ENCODE data around the gene CDK19. TPM values are rescaled to one million over a fixed set of nuclear protein-coding genes. Genes with fewer than 3 reads are reported as not detected.

The CDK19 gene
- total and polyA plus RNA-seq, 4 donors = 19.7 to 39.6 (median 29.8) TPM

DNA sequence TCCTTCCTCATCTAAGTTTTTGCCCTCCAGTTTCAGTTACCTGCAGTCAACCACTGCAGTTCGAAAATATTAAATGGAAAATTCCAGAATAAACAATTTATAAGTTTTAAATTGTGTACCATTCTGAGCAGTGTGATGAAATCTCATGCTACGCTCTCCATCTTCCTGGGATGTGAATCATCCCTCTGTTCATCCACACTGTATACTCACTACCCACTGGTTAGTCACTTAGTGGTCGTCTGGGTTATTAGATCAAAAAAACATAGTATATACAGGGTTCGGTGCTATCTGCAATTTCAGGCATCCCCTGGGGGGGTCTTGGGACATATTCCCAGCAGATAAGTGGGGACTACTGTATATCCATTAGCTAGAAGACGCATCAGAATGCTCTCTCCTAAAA lies 186.9 kb downstream of the CDK19 start:
- no peak for DNase-seq (ENCODE audit: low read depth in 4 of 6, low spot score in 6 of 6)
- Histone ChIP-seq H3K4me3 (ENCODE audit: low read depth, low read length) (no peak overlapping the region), H3K4me1 (ENCODE audit: control insufficient read depth, insufficient read depth, low read length) (no peaks in the 10 kb centered on the region), H3K9me3 (ENCODE audit: control insufficient read depth, insufficient read depth, low read length) (no peaks in the 10 kb centered on the region), H3K27me3 (ENCODE audit: control insufficient read depth, insufficient read depth, low read length) (no peaks in the 10 kb centered on the region), H3K36me3 (ENCODE audit: control insufficient read depth, insufficient read depth, low read length) (no peaks in the 10 kb centered on the region), H3K27ac (ENCODE audit: low read depth, low read length) (no peak overlapping the region)
- 80% methylated on average over 2 of the region's 5 CpGs for WGBS (ENCODE audit: insufficient coverage)

DNA sequence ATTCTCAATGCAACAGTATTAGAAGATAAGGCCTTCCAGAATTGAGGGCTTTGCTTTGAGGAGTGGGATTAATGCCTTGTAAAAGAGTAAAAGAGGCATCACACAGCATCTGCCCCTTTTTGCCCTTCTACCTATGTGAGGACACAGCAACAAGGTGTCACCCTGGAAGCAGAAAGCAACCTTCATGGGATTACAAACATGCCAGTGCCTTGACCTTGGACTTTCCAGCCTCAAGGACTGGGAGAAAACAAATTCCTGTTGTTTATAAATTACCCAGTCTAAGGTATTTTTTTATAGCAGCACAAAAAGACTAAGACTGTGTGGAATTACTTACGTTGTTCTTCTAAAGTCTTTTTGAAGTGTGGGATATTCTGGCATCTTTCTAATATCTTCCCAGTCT lies 188.8 kb downstream of the CDK19 start:
- DNase-seq (ENCODE audit: low read depth in 4 of 6, low spot score in 6 of 6) = no peak
- no CpG with 5 or more reads among the region's 1 CpG for WGBS (ENCODE audit: insufficient coverage)
- Histone ChIP-seq H3K4me1 (ENCODE audit: control insufficient read depth, insufficient read depth, low read length) (no peaks in the 10 kb centered on the region), H3K9me3 (ENCODE audit: control insufficient read depth, insufficient read depth, low read length) (no peaks in the 10 kb centered on the region), H3K27ac (ENCODE audit: low read depth, low read length) (no peak overlapping the region), H3K36me3 (ENCODE audit: control insufficient read depth, insufficient read depth, low read length) (peaks cover under 1% of the 10 kb centered on the region), H3K27me3 (ENCODE audit: control insufficient read depth, insufficient read depth, low read length) (no peaks in the 10 kb centered on the region), H3K4me3 (ENCODE audit: low read depth, low read length) (no peak overlapping the region)

DNA sequence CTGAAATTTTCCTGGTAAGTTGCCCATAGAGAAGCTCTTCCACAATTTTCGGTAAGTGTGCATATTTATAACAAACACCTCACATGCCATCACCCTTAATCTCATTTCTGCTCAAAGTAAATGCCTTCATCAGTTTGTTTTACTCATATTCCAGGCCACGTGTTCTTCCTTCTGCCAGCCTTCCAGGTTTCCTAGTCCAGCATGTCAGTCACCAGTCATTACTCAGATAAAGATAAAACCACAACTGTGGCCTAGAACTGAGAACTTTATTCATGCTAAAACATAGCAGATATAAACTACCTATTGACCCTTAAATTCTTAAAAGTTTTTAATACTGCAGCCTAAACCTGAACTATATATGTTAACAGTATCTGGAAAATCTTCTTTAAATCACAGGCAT lies 189.4 kb downstream of the CDK19 start:
- Histone ChIP-seq H3K9me3 (ENCODE audit: control insufficient read depth, insufficient read depth, low read length) (no peaks in the 10 kb centered on the region), H3K36me3 (ENCODE audit: control insufficient read depth, insufficient read depth, low read length) (peaks cover 6% of the 10 kb centered on the region), H3K4me1 (ENCODE audit: control insufficient read depth, insufficient read depth, low read length) (no peaks in the 10 kb centered on the region), H3K27ac (ENCODE audit: low read depth, low read length) (no peak overlapping the region), H3K27me3 (ENCODE audit: control insufficient read depth, insufficient read depth, low read length) (no peaks in the 10 kb centered on the region), H3K4me3 (ENCODE audit: low read depth, low read length) (no peak overlapping the region)
- DNase-seq (ENCODE audit: low read depth in 4 of 6, low spot score in 6 of 6) = no peak
- 95% methylated on average over 2 of the region's 2 CpGs for WGBS (ENCODE audit: insufficient coverage)

DNA sequence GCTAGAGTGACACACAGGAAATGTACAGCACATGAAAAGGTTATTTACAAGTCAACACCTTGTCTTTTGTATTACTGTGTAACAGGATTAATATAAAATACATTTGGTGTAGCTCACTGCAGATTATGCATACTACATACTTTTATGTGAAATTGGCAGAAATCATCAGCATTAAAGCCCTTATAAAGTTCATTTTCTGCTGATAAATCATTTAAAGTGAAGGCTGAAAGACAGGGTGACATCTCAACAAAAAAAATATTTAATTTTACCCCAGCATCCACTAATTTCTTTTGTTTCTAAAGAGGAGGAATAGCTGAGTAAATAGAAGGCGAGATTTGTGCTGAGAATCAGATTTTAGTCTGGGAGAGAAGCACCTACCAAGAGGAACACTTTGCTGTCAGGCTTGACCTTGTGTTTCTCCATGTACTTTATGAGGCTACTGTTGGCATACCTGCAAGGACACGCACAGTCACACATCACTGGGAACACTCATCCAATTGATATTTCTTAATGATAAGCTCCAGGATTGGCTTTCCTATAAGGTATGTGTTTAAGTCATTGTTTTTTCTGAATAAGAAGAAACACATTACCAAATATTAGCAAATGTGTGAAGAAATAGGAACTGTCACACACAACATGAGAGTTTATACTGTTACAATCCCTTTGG lies 192.2 kb downstream of the CDK19 start:
- H3K36me3 ChIP-seq (ENCODE audit: control insufficient read depth, insufficient read depth, low read length) = peaks cover 6% of the 10 kb centered on the region
- no peak overlapping the region for H3K4me3 ChIP-seq (ENCODE audit: low read depth, low read length)
- WGBS (ENCODE audit: insufficient coverage) = no CpG with 5 or more reads among the region's 2 CpGs
- no peaks in the 10 kb centered on the region for H3K27me3 ChIP-seq (ENCODE audit: control insufficient read depth, insufficient read depth, low read length)
- no peak for DNase-seq (ENCODE audit: low read depth in 4 of 6, low spot score in 6 of 6)
- H3K9me3 ChIP-seq (ENCODE audit: control insufficient read depth, insufficient read depth, low read length) = no peaks in the 10 kb centered on the region
- no peaks in the 10 kb centered on the region for H3K4me1 ChIP-seq (ENCODE audit: control insufficient read depth, insufficient read depth, low read length)
- no peak overlapping the region for H3K27ac ChIP-seq (ENCODE audit: low read depth, low read length)

DNA sequence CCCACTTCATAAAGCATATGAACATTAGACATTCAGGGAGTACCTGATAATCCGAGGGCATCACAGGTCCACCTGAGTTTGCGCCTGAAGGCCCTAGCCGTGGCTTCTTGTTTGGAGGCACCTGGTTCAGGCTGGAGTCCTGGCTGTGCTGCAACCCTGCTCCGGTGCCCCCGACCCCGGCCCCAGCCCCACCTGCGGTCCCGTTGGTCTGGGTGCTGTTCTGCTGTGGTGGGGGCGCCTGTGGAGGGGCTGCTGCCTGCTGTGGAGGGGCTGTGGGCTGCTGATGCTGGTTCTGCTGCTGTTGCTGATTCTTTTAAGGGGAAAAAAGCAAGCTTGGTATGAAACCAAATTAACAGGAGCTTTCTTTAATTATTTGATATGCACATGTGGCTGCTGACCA lies 194.2 kb downstream of the CDK19 start:
- Histone ChIP-seq H3K36me3 (ENCODE audit: control insufficient read depth, insufficient read depth, low read length) (peaks cover 6% of the 10 kb centered on the region), H3K4me1 (ENCODE audit: control insufficient read depth, insufficient read depth, low read length) (no peaks in the 10 kb centered on the region), H3K4me3 (ENCODE audit: low read depth, low read length) (no peak overlapping the region), H3K27me3 (ENCODE audit: control insufficient read depth, insufficient read depth, low read length) (no peaks in the 10 kb centered on the region), H3K9me3 (ENCODE audit: control insufficient read depth, insufficient read depth, low read length) (no peaks in the 10 kb centered on the region), H3K27ac (ENCODE audit: low read depth, low read length) (no peak overlapping the region)
- no peak for DNase-seq (ENCODE audit: low read depth in 4 of 6, low spot score in 6 of 6)
- 99% methylated on average over 9 of the region's 9 CpGs for WGBS (ENCODE audit: insufficient coverage)

DNA sequence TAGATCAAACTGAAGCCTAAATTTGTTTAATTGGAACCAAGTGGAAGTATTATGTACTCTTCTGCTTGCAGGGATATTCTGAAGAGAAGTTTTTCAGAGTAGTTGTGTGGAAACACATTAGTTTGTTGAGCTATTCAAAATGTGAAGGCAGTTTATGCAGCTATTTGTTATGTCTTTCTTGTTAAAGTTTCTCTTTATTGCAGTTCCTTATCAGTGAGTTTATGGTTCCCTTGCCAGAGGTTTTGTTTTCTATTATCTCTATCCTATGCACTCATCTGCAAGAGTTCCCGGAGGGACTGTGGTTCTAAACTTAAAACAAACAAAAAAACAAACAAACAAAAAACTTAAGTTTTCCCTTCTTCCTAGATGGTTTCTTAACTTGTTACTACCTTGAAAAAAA lies 195.2 kb downstream of the CDK19 start:
- H3K4me3 ChIP-seq (ENCODE audit: low read depth, low read length) = no peak overlapping the region
- no peaks in the 10 kb centered on the region for H3K9me3 ChIP-seq (ENCODE audit: control insufficient read depth, insufficient read depth, low read length)
- H3K36me3 ChIP-seq (ENCODE audit: control insufficient read depth, insufficient read depth, low read length) = peaks cover 6% of the 10 kb centered on the region
- H3K4me1 ChIP-seq (ENCODE audit: control insufficient read depth, insufficient read depth, low read length) = no peaks in the 10 kb centered on the region
- no peaks in the 10 kb centered on the region for H3K27me3 ChIP-seq (ENCODE audit: control insufficient read depth, insufficient read depth, low read length)
- peak in 1 of 6 donors; percentile 69 for DNase-seq (ENCODE audit: low read depth in 4 of 6, low spot score in 6 of 6)
- H3K27ac ChIP-seq (ENCODE audit: low read depth, low read length) = no peak overlapping the region
- no CpG with 5 or more reads among the region's 1 CpG for WGBS (ENCODE audit: insufficient coverage)

DNA sequence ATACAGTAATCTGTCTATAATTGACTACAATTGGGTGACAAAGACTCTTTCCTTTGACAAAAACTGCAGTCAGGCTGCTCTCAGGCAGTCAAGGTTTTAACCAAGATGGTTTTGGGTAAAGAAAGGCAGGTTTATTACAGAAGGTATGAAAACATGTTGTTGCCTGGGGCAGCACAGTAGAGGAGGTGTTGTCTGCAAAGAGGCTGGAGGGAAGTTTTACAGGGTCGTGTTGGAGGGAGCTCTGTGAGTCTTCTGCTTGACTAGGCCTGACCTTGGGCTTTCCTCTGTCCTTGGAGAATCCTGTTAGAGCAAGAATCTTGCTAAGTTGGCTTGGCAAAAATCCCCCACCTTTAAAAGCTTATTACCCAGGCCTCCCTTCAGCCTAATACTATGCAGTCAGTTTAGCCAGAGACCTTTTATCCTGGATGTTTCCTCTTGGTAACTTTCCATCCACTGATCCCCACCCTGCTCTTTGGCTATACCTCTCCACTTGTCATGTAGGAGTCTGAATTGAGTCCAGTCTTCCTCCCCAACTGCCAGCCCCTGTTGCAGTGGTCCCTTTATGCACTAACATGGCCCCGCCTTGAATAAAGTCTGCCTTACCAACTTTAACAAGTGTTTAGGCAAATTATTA lies 195.9 kb downstream of the CDK19 start:
- no peak for DNase-seq (ENCODE audit: low read depth in 4 of 6, low spot score in 6 of 6)
- Histone ChIP-seq H3K27ac (ENCODE audit: low read depth, low read length) (no peak overlapping the region), H3K4me3 (ENCODE audit: low read depth, low read length) (no peak overlapping the region), H3K4me1 (ENCODE audit: control insufficient read depth, insufficient read depth, low read length) (no peaks in the 10 kb centered on the region), H3K9me3 (ENCODE audit: control insufficient read depth, insufficient read depth, low read length) (no peaks in the 10 kb centered on the region), H3K36me3 (ENCODE audit: control insufficient read depth, insufficient read depth, low read length) (peaks cover 7% of the 10 kb centered on the region), H3K27me3 (ENCODE audit: control insufficient read depth, insufficient read depth, low read length) (no peaks in the 10 kb centered on the region)
- 29% methylated on average over 1 of the region's 2 CpGs for WGBS (ENCODE audit: insufficient coverage)

DNA sequence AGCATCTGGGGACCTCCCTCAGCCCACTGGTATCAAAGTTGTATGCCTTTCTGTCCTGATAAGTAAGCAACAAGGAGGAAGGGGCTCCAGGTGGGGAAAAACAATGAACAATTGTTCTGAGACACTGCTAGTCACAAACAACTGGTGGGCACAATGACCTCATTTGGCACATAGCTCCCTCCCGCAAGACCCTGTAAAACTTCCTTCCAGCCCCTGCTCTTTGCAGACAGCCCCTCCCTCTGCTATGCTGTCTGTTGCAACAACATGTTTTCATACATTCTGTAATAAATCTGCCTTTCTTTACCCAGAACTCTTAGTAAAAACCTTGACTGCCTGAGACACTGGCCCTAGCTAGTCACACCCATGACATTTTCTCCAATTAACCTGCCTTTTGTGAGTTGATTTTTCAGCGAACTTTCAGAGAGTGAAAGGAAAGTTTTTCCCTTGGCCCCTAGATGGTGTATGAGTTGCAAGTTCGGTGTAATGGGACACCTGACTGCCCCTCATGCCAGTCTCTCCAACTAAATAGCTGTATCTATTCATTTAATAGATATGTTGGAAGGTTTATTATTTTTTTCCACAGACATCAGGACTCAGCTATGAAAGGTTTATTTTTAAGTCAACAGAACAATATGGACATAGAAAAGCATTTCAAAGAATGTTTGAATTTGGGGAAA lies 196.5 kb downstream of the CDK19 start:
- no peaks in the 10 kb centered on the region for H3K27me3 ChIP-seq (ENCODE audit: control insufficient read depth, insufficient read depth, low read length)
- H3K4me3 ChIP-seq (ENCODE audit: low read depth, low read length) = no peak overlapping the region
- no peaks in the 10 kb centered on the region for H3K9me3 ChIP-seq (ENCODE audit: control insufficient read depth, insufficient read depth, low read length)
- H3K27ac ChIP-seq (ENCODE audit: low read depth, low read length) = no peak overlapping the region
- 63% methylated on average over 1 of the region's 3 CpGs for WGBS (ENCODE audit: insufficient coverage)
- DNase-seq (ENCODE audit: low read depth in 4 of 6, low spot score in 6 of 6) = peak in 1 of 6 donors; percentile 25
- H3K36me3 ChIP-seq (ENCODE audit: control insufficient read depth, insufficient read depth, low read length) = peaks cover 9% of the 10 kb centered on the region
- H3K4me1 ChIP-seq (ENCODE audit: control insufficient read depth, insufficient read depth, low read length) = no peaks in the 10 kb centered on the region

DNA sequence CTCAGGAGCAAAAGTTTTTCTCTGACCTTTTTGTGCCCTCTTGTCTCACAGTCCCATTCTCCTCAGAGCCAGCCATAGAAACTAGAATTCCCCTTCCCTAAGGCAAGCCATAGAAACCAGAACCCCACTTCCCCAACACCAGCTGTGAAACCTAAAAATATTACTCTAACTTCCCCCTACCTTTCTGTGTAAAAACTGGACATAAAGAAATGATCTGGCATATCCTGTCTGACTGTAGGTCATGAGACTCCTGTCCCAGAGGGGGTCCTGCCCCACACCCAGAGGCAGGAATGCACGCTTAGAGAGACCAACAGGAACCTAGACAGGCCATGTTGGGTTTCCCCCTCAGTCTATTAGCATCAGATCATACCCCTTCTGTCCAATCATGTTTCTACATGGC lies 198.2 kb downstream of the CDK19 start:
- Histone ChIP-seq H3K27me3 (ENCODE audit: control insufficient read depth, insufficient read depth, low read length) (no peaks in the 10 kb centered on the region), H3K9me3 (ENCODE audit: control insufficient read depth, insufficient read depth, low read length) (no peaks in the 10 kb centered on the region), H3K36me3 (ENCODE audit: control insufficient read depth, insufficient read depth, low read length) (peaks cover 9% of the 10 kb centered on the region), H3K4me3 (ENCODE audit: low read depth, low read length) (no peak overlapping the region), H3K27ac (ENCODE audit: low read depth, low read length) (no peak overlapping the region), H3K4me1 (ENCODE audit: control insufficient read depth, insufficient read depth, low read length) (no peaks in the 10 kb centered on the region)
- DNase-seq (ENCODE audit: low read depth in 4 of 6, low spot score in 6 of 6) = no peak
- 88% methylated on average over 1 of the region's 1 CpG for WGBS (ENCODE audit: insufficient coverage)

DNA sequence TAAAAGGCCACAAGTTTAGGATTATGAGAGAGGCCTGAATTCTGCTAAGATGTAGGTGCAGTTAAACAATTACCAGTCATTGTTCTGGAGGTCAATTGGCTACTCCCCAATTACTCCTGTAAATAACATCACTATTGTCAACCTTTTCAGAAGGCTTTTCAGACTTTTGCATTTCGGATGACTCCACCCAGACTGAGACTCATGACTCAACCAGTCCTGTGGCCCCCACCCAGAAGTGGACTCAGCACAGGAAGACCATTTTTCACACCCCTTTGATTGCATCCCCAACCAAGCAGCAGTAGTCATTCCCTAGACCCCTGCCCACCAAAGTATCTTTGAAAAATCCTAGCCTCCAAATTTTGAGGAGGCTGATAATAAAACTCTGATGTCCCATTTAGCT lies 199.5 kb downstream of the CDK19 start:
- Histone ChIP-seq H3K4me1 (ENCODE audit: control insufficient read depth, insufficient read depth, low read length) (no peaks in the 10 kb centered on the region), H3K27me3 (ENCODE audit: control insufficient read depth, insufficient read depth, low read length) (no peaks in the 10 kb centered on the region), H3K9me3 (ENCODE audit: control insufficient read depth, insufficient read depth, low read length) (no peaks in the 10 kb centered on the region), H3K4me3 (ENCODE audit: low read depth, low read length) (no peak overlapping the region), H3K27ac (ENCODE audit: low read depth, low read length) (no peak overlapping the region), H3K36me3 (ENCODE audit: control insufficient read depth, insufficient read depth, low read length) (peaks cover 3% of the 10 kb centered on the region)
- no peak for DNase-seq (ENCODE audit: low read depth in 4 of 6, low spot score in 6 of 6)
- 79% methylated on average over 1 of the region's 1 CpG for WGBS (ENCODE audit: insufficient coverage)

Data from spinal cord (tissue), 10 donors.